EL (cell line): ENCODE data around the gene CACNA2D1.

ENCODE experiments used
- DNase-seq: peaks from one replicate; pipeline ENCODE4 v3.0.0-alpha.2; 2016

CACNA2D1 gene

GRCh38 chr7:82443547-82444219 lies at the start of gene CACNA2D1:
TSS of gene CACNA2D1 (minus strand) at chr7:82443777.
- peak; percentile 85 for DNase-seq

- DNase-seq: peak; percentile 25
Observed at GRCh38 chr7:82481499-82482097, 38.0 kb upstream of the CACNA2D1 start.

- no peak for DNase-seq
Observed at GRCh38 chr7:82477733-82478515, 34.3 kb upstream of the CACNA2D1 start.

- no peak for DNase-seq
Observed at GRCh38 chr7:82472966-82473365, 29.4 kb upstream of the CACNA2D1 start.

- DNase-seq: no peak
Observed at GRCh38 chr7:82471351-82472020, 27.9 kb upstream of the CACNA2D1 start.

- DNase-seq: no peak
Observed at GRCh38 chr7:82469207-82469606, 25.6 kb upstream of the CACNA2D1 start.

- no peak for DNase-seq
Observed at GRCh38 chr7:82468435-82468834, 24.9 kb upstream of the CACNA2D1 start.

GRCh38 chr7:82467020-82467419 lies 23.4 kb upstream of the CACNA2D1 start:
- DNase-seq: no peak

- DNase-seq: no peak
Observed at GRCh38 chr7:82464372-82464771, 20.8 kb upstream of the CACNA2D1 start.

GRCh38 chr7:82455295-82455694 lies 11.7 kb upstream of the CACNA2D1 start:
- no peak for DNase-seq

GRCh38 chr7:82450759-82451158 lies 7.2 kb upstream of the CACNA2D1 start:
- DNase-seq: no peak

- no peak for DNase-seq
Observed at GRCh38 chr7:82449910-82450309, 6.3 kb upstream of the CACNA2D1 start.

GRCh38 chr7:82446897-82447296 lies 3.3 kb upstream of the CACNA2D1 start:
- no peak for DNase-seq

- DNase-seq: no peak
Observed at GRCh38 chr7:82445271-82445670, 1.7 kb upstream of the CACNA2D1 start.

GRCh38 chr7:82444220-82444909 lies 788 bp upstream of the CACNA2D1 start:
- DNase-seq: peak; percentile 23

GRCh38 chr7:82443036-82443546 lies 486 bp downstream of the CACNA2D1 start:
- peak; percentile 44 for DNase-seq

GRCh38 chr7:82442492-82443035 lies 1.0 kb downstream of the CACNA2D1 start:
- DNase-seq: peak; percentile 46

- DNase-seq: peak; percentile 11
Observed at GRCh38 chr7:82441669-82442478, 1.7 kb downstream of the CACNA2D1 start.

GRCh38 chr7:82438521-82438920 lies 5.1 kb downstream of the CACNA2D1 start:
- DNase-seq: no peak

- no peak for DNase-seq
Observed at GRCh38 chr7:82435769-82436168, 7.8 kb downstream of the CACNA2D1 start.

GRCh38 chr7:82434275-82435022 lies 9.1 kb downstream of the CACNA2D1 start:
- no peak for DNase-seq
